SK-N-SH treated with all-trans-retinoic acid at 6 μM for 48 hours (cell line): ENCODE measurements around the gene PDE3A.

Experiments used
- CREB5 ChIP-seq: fragments of 250-450 bp; sonication (Bioruptor Pico); IDR thresholded peaks from 2 replicates; pipeline ENCODE4 v1.5.1; 2020; ENCODE audit warnings: low read depth, mild to moderate bottlenecking, moderate library complexity
- ESRRG ChIP-seq: fragments of 250-450 bp; sonication (Bioruptor Pico); IDR thresholded peaks from 2 replicates; pipeline ENCODE4 v1.6.1; 2021; ENCODE audit warnings: mild to moderate bottlenecking
- PPARA ChIP-seq: fragments of 250-450 bp; sonication (Bioruptor Pico); IDR thresholded peaks from 2 replicates; pipeline ENCODE4 v1.5.0; 2020; ENCODE audit warnings: mild to moderate bottlenecking, borderline replicate concordance
- ZNF565 ChIP-seq: fragments of 450-650 bp; formaldehyde crosslinking; conservative IDR thresholded peaks from 2 replicates; pipeline ENCODE4 v1.5.0; 2020; ENCODE audit warnings: low read depth, mild to moderate bottlenecking, moderate library complexity
- ZNF70 ChIP-seq: fragments of 450-650 bp; formaldehyde crosslinking; IDR thresholded peaks from 2 replicates; pipeline ENCODE4 v1.5.0; 2020; ENCODE audit warnings: mild to moderate bottlenecking, moderate library complexity

GRCh38 chr12:20404576-20405346, 36.4 kb downstream of the PDE3A start:
- TF ChIP-seq ESRRG (CRISPR knock-in tag) = no peak
- no peak for TF ChIP-seq ZNF70 (CRISPR knock-in tag)
- TF ChIP-seq CREB5 (CRISPR knock-in tag) = no peak
- TF ChIP-seq ZNF565 (CRISPR knock-in tag) = no peak
- TF ChIP-seq PPARA (CRISPR knock-in tag) = no peak
